Endothelial cell (in vitro differentiated cells): ENCODE measurements around the gene IL1RL1. TPM values are rescaled to one million over a fixed set of nuclear protein-coding genes. Genes with fewer than 3 reads are reported as not detected.

Experiments
- DNase-seq: peaks from one replicate; pipeline ENCODE4 v3.0.0; 2021; ENCODE audit warnings: low spot score
- H3K27ac Mint-ChIP-seq: one replicate; pipeline ENCODE4 v1.8.0; 2021; ENCODE audit warnings: mixed read lengths, inconsistent platforms; ENCODE audit not compliant: unreplicated experiment
- H3K27me3 Mint-ChIP-seq: one replicate; pipeline ENCODE4 v1.8.0; 2021; ENCODE audit warnings: mild to moderate bottlenecking, moderate library complexity, mixed read lengths, inconsistent platforms; ENCODE audit not compliant: unreplicated experiment
- H3K36me3 Mint-ChIP-seq: one replicate; pipeline ENCODE4 v1.8.0; 2021; ENCODE audit warnings: mild to moderate bottlenecking, low read depth, mixed read lengths, inconsistent platforms; ENCODE audit not compliant: unreplicated experiment
- H3K4me1 Mint-ChIP-seq: one replicate; pipeline ENCODE4 v1.8.0; 2021; ENCODE audit warnings: mild to moderate bottlenecking, mixed read lengths, inconsistent platforms; ENCODE audit not compliant: unreplicated experiment
- H3K4me3 Mint-ChIP-seq: one replicate; pipeline ENCODE4 v1.8.0; 2021; ENCODE audit warnings: mild to moderate bottlenecking, mixed read lengths, inconsistent platforms; ENCODE audit not compliant: unreplicated experiment
- H3K9me3 Mint-ChIP-seq: one replicate; pipeline ENCODE4 v1.8.0; 2021; ENCODE audit warnings: mixed read lengths, inconsistent platforms; ENCODE audit not compliant: unreplicated experiment
- CTCF ChIP-seq: fragments of 200-600 bp; sonication (generic); IDR thresholded peaks from one replicate; pipeline ENCODE4 v1.5.0; 2021; ENCODE audit warnings: antibody characterized with exemption; ENCODE audit not compliant: unreplicated experiment
- total RNA-seq: library from RNA; stranded (reverse); fragmentation: NEBNext Ultra II Directional; extraction: Animal tissue kit (Norgen Biotek cat#: 25700); gene quantifications from one replicate; pipeline ENCODE4 v1.2.1, GENCODE V29; 2021; ENCODE audit not compliant: unreplicated experiment

Gene IL1RL1
- total RNA-seq, 1 donor from 2014 or later, result 0.10 TPM

DNA sequence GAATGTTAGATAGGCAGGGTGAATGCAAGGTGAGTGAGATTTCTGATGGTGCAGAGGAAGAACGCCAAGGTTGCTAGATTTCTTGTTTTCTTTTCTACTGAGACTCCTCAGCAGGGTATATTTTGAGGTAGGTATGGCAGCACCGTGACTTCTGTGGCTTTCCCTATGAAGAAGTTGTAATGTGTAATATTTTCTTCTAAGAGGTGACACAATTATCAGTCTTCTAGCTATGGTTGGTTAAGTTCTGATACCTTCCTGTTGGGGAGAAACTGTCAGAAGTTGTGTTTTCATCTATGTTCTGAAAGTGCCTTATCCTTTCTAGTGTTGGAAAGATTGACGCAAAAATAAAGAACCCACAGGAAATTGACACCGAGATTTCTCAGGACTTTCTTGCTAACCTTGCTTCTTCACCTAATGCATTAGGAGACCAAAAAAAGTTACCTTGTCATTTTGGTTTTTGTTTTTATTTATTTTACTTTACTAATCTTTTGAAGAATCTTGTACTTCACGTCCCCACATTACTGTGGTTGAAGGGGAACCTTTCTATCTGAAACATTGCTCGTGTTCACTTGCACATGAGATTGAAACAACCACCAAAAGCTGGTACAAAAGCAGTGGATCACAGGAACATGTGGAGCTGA, 56.1 kb downstream of the IL1RL1 start:
- TF ChIP-seq CTCF, result no peak
- H3K9me3 Mint-ChIP-seq, result peaks cover 19% of the 10 kb centered on the region

GRCh38 chr2:102368461-102369109, 57.2 kb downstream of the IL1RL1 start:
- no peak overlapping the region for H3K27ac Mint-ChIP-seq
- no peak for TF ChIP-seq CTCF

More for the DNA sequence above, 56.1 kb downstream of the IL1RL1 start:
- H3K4me3 Mint-ChIP-seq, result no peak overlapping the region
- H3K27ac Mint-ChIP-seq, result no peak overlapping the region
- H3K27me3 Mint-ChIP-seq, result no peaks in the 10 kb centered on the region
- H3K36me3 Mint-ChIP-seq, result peaks cover 17% of the 10 kb centered on the region
- no peaks in the 10 kb centered on the region for H3K4me1 Mint-ChIP-seq
- DNase-seq, result no peak

DNA sequence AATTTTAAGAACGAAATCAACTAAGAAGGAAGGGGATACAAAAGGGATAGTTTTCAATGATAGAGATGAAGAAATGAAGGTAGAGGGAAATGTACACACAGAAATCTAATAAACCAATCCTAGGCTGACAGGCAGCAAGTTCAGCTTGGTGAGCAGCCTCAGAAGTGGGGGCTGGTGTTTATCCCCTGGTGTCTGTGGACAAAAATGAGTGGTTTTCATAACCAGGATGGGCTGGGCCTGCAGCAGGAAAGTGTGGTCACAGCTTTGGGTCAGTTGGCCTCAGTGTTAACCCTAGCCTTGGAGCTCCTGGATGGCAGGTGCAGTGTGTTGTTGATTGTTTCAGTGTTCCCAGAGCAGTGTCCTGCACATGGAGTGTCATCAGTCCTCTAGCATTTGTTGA, 58.5 kb downstream of the IL1RL1 start:
- no peak overlapping the region for H3K27ac Mint-ChIP-seq
- H3K27me3 Mint-ChIP-seq, result no peaks in the 10 kb centered on the region
- H3K4me1 Mint-ChIP-seq, result no peaks in the 10 kb centered on the region
- TF ChIP-seq CTCF, result no peak
- no peak for DNase-seq
- H3K4me3 Mint-ChIP-seq, result no peak overlapping the region
- peaks cover 13% of the 10 kb centered on the region for H3K36me3 Mint-ChIP-seq
- H3K9me3 Mint-ChIP-seq, result peaks cover 18% of the 10 kb centered on the region

More at GRCh38 chr2:102368461-102369109, 57.2 kb downstream of the IL1RL1 start:
- H3K27me3 Mint-ChIP-seq, result no peaks in the 10 kb centered on the region
- DNase-seq, result no peak
- H3K9me3 Mint-ChIP-seq, result peaks cover 19% of the 10 kb centered on the region
- no peak overlapping the region for H3K4me3 Mint-ChIP-seq
- peaks cover 17% of the 10 kb centered on the region for H3K36me3 Mint-ChIP-seq
- H3K4me1 Mint-ChIP-seq, result no peaks in the 10 kb centered on the region

GRCh38 chr2:102376052-102376591, 64.8 kb downstream of the IL1RL1 start:
- no peaks in the 10 kb centered on the region for H3K4me1 Mint-ChIP-seq
- no peak for TF ChIP-seq CTCF
- no peaks in the 10 kb centered on the region for H3K27me3 Mint-ChIP-seq
- peaks cover 5% of the 10 kb centered on the region for H3K9me3 Mint-ChIP-seq
- no peak overlapping the region for H3K27ac Mint-ChIP-seq
- H3K36me3 Mint-ChIP-seq, result no peaks in the 10 kb centered on the region
- DNase-seq, result no peak
- no peak overlapping the region for H3K4me3 Mint-ChIP-seq

DNA sequence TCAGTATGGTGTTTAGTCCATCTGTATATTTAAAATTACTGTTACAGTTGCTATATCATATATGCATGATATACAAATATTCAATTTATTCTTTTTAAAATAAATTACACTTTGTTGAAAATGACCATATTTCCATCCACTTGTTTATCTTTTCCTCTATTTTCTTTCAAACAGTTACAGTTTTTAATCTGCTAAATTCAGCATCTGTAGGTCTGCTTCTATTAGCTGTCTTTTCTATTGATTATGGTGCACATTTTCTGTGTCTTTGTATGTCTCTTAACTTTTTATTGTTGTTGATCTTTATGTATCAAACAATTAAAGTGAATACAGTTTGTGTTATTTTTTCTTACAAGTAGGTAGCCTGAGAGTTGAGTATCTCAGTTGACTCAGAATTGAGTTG, 72.4 kb downstream of the IL1RL1 start:
- peaks cover 3% of the 10 kb centered on the region for H3K36me3 Mint-ChIP-seq
- H3K27me3 Mint-ChIP-seq, result peaks cover 2% of the 10 kb centered on the region
- H3K27ac Mint-ChIP-seq, result no peak overlapping the region
- H3K4me1 Mint-ChIP-seq, result no peaks in the 10 kb centered on the region
- TF ChIP-seq CTCF, result no peak
- no peak overlapping the region for H3K4me3 Mint-ChIP-seq
- peaks cover 5% of the 10 kb centered on the region for H3K9me3 Mint-ChIP-seq
- DNase-seq, result no peak
